ENCODE measurements around the gene PNCK. TPM values are rescaled to one million over a fixed set of nuclear protein-coding genes. Genes with fewer than 3 reads are reported as not detected.
A peak's percentile ranks its signal among the peaks of the same experiment; 100 is the strongest.

PNCK gene
- total and polyA plus RNA-seq, 2 of the 13 experiments (the other 11 are each of a cell fraction or from before 2014, with no cell fraction given), result 33.1 TPM; not detected in 1

GRCh38 chrX:153645921-153646488 lies 27.6 kb downstream of the PNCK start (continued):
- TF ChIP-seq DMTF1 (CRISPR knock-in tag; IDR thresholded peaks at IDR 0.05) (no peak), RBAK (CRISPR knock-in tag; IDR thresholded peaks at IDR 0.05) (no peak), NCOR1 (IDR thresholded peaks at IDR 0.05; ENCODE audit: borderline replicate concordance, low read length) (no peak), ZFP82 (CRISPR knock-in tag; IDR thresholded peaks at IDR 0.05; ENCODE audit: borderline replicate concordance) (no peak), SMC3 (IDR thresholded peaks at IDR 0.05; ENCODE audit: low read length) (no peak), SATB2 (CRISPR knock-in tag; IDR thresholded peaks at IDR 0.05) (no peak), PHF5A (CRISPR knock-in tag; IDR thresholded peaks at IDR 0.05; ENCODE audit: low read depth, unreplicated experiment) (no peak), NFRKB (IDR thresholded peaks at IDR 0.05) (no peak), ZNF792 (CRISPR knock-in tag; IDR thresholded peaks at IDR 0.05) (no peak), KLF15 (CRISPR knock-in tag; IDR thresholded peaks at IDR 0.05; ENCODE audit: borderline replicate concordance) (no peak), ARHGAP35 (CRISPR knock-in tag; IDR thresholded peaks at IDR 0.05; ENCODE audit: borderline replicate concordance) (no peak), NCOA1 (CRISPR knock-in tag; IDR thresholded peaks at IDR 0.05) (no peak), ZMAT3 (CRISPR knock-in tag; conservative IDR thresholded peaks at IDR 0.05) (no peak), ZNF766 (CRISPR knock-in tag; IDR thresholded peaks at IDR 0.05; ENCODE audit: borderline replicate concordance) (no peak), ZNF10 (CRISPR knock-in tag; IDR thresholded peaks at IDR 0.05; ENCODE audit: borderline replicate concordance, low read depth) (no peak), IRX3 (CRISPR knock-in tag; IDR thresholded peaks at IDR 0.05; ENCODE audit: borderline replicate concordance, low read depth) (no peak), ZNF572 (CRISPR knock-in tag; IDR thresholded peaks at IDR 0.05) (no peak), ZNF512 (CRISPR knock-in tag; IDR thresholded peaks at IDR 0.05) (no peak), ZNF569 (CRISPR knock-in tag; IDR thresholded peaks at IDR 0.05; ENCODE audit: borderline replicate concordance) (no peak), FOXP4 (CRISPR knock-in tag; IDR thresholded peaks at IDR 0.05) (peak; percentile 72), NFE2L2 (IDR thresholded peaks at IDR 0.05; ENCODE audit: low read length) (no peak), ZGPAT (CRISPR knock-in tag; IDR thresholded peaks at IDR 0.05) (no peak), ZNF652 (CRISPR knock-in tag; IDR thresholded peaks at IDR 0.05; ENCODE audit: borderline replicate concordance, low read depth) (no peak), CEBPG (CRISPR knock-in tag; IDR thresholded peaks at IDR 0.05) (peak; percentile 24; the same call in 1 of the 2 replicates), ZNF816 (CRISPR knock-in tag; IDR thresholded peaks at IDR 0.05; ENCODE audit: borderline replicate concordance) (no peak), ISL2 (CRISPR knock-in tag; IDR thresholded peaks at IDR 0.05) (peak; percentile 73; the same call in 1 of the 2 replicates)

All from HepG2 (cell line).